HG03565 (cell line): Measurements from ENCODE around the gene SLC4A4.

ENCODE experiments used
- ATAC-seq: cut with Tn5 transposase; IDR thresholded peaks from one replicate; pipeline ENCODE4 v1.9.1; 2021; ENCODE audit warnings: mild to moderate bottlenecking, moderate library complexity; ENCODE audit not compliant: unreplicated experiment

SLC4A4 gene

GRCh38 chr4:71356924-71357663 lies 18.3 kb downstream of the SLC4A4 start:
- ATAC-seq = no peak

GRCh38 chr4:71360844-71361243 lies 22.0 kb downstream of the SLC4A4 start:
- no peak for ATAC-seq

- no peak for ATAC-seq
These were observed 22.7 kb downstream of the SLC4A4 start for GRCh38 chr4:71361476-71361875.

- ATAC-seq = no peak
These were observed 27.9 kb downstream of the SLC4A4 start for GRCh38 chr4:71366766-71367165.

GRCh38 chr4:71367546-71367945 lies 28.7 kb downstream of the SLC4A4 start:
- ATAC-seq = no peak

- no peak for ATAC-seq
These were observed 30.1 kb downstream of the SLC4A4 start for GRCh38 chr4:71368906-71369305.

- ATAC-seq = no peak
These were observed 30.7 kb downstream of the SLC4A4 start for GRCh38 chr4:71369536-71369935.

- no peak for ATAC-seq
These were observed 36.7 kb downstream of the SLC4A4 start for GRCh38 chr4:71375494-71375893.

GRCh38 chr4:71377561-71377960 lies 38.7 kb downstream of the SLC4A4 start:
- ATAC-seq = no peak

- no peak for ATAC-seq
These were observed 40.3 kb downstream of the SLC4A4 start for GRCh38 chr4:71379126-71379525.

GRCh38 chr4:71380788-71381187 lies 42.0 kb downstream of the SLC4A4 start:
- ATAC-seq = no peak

- no peak for ATAC-seq
These were observed 43.5 kb downstream of the SLC4A4 start for GRCh38 chr4:71382125-71382899.

GRCh38 chr4:71382900-71383560 lies 44.2 kb downstream of the SLC4A4 start:
- ATAC-seq = no peak

GRCh38 chr4:71383984-71384383 lies 45.2 kb downstream of the SLC4A4 start:
- no peak for ATAC-seq

- ATAC-seq = no peak
These were observed 50.5 kb downstream of the SLC4A4 start for GRCh38 chr4:71389149-71389827.

- no peak for ATAC-seq
These were observed 53.3 kb downstream of the SLC4A4 start for GRCh38 chr4:71392109-71392508.

GRCh38 chr4:71396382-71396781 lies 57.6 kb downstream of the SLC4A4 start:
- ATAC-seq = no peak

GRCh38 chr4:71400810-71401209 lies 62.0 kb downstream of the SLC4A4 start:
- no peak for ATAC-seq

GRCh38 chr4:71402616-71403015 lies 63.8 kb downstream of the SLC4A4 start:
- no peak for ATAC-seq

GRCh38 chr4:71404049-71404448 lies 65.2 kb downstream of the SLC4A4 start:
- ATAC-seq = no peak

GRCh38 chr4:71405791-71406190 lies 67.0 kb downstream of the SLC4A4 start:
- ATAC-seq = no peak
